ENCODE measurements around the gene BCKDHB.

- no peak for TF ChIP-seq SP1 (IDR thresholded peaks at IDR 0.05)
- no peak for TF ChIP-seq L3MBTL2 (conservative IDR thresholded peaks at IDR 0.05)
- TF ChIP-seq HDGF (IDR thresholded peaks at IDR 0.05; ENCODE audit: borderline replicate concordance) = no peak
- no peak for TF ChIP-seq ELF4 (IDR thresholded peaks at IDR 0.05)
These were observed 181.1 kb downstream of the BCKDHB start for GRCh38 chr6:80287607-80288006.
